ENCODE results near the gene GPATCH8. TPM values are rescaled to one million over a fixed set of nuclear protein-coding genes. Genes with fewer than 3 reads are reported as not detected.

The GPATCH8 gene
- total and polyA plus RNA-seq, 11 donors = 12.8 to 24.9 (median 20.3) TPM

DNA sequence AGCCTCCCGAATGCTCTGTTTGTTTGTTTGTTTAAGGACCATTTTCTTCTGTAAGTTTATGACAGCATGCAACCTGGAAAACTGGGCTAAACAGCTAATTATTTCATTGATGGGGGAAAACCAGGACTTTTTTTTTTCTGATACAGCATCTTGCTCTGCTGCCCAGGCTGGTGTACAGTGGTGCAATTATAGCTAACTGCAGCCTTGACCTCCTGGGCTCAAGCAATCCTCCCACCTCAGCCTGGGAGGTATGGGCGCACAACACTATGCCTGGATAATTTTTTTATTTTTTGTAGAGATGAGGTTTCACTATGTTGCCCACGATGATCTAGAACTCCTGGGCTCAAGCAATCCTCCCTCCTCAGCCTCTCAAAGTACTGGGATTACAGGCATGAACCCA lies 37.3 kb downstream of the GPATCH8 start:
- WGBS, 4 donors = 86 to 92% (median 90%) methylated on average over 3 of the region's 3 CpGs
- intact Hi-C loops (cut with DNase I) = no loop called here
- no peak overlapping the region for H3K27ac ChIP-seq

DNA sequence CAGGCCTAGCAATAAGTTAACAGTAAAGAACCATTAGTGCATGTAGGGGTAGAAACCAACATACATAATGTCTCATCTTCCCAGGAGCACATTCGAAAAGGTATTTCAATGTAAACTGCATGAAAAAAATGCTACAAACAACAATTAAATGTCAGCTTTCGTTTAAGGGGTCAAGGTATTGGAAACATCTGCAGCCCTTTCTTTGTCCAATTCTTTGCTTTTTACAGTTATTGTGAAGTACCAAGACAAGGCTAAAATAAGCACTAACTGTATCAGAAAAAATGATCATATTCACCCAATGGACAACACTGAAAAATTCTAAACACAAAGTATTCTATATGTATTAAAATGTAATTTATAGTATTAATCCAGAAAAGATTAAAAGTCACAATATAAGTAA lies 37.9 kb downstream of the GPATCH8 start:
- Histone ChIP-seq H3K36me3 (peaks cover 0 to 38% (median 18%) of the 10 kb centered on the region in 9 donors), H3K9me3 (peaks cover 0 to 8% (median 0%) of the 10 kb centered on the region in 12 donors), H3K4me1 (peaks cover 0 to 30% (median 18%) of the 10 kb centered on the region in 12 donors), H3K27ac (no peak overlapping the region), H3K27me3 (no peaks in the 10 kb centered on the region), H3K4me3 (no peak overlapping the region)
- ATAC-seq (no peak), DNase-seq (no peak)
- intact Hi-C loops (cut with DNase I) = no loop called here
- no peak for TF ChIP-seq CTCF (IDR thresholded peaks at IDR 0.05)
- no peak for TF ChIP-seq POLR2A (IDR thresholded peaks at IDR 0.05)
- WGBS, 4 donors = 88 to 99% (median 96%) methylated on average over 2 of the region's 2 CpGs

More for the DNA sequence above, 37.3 kb downstream of the GPATCH8 start:
- TF ChIP-seq CTCF (IDR thresholded peaks at IDR 0.05) (no peak), POLR2A (IDR thresholded peaks at IDR 0.05) (no peak)
- Histone ChIP-seq H3K4me3 (no peak overlapping the region), H3K36me3 (peaks cover 0 to 40% (median 18%) of the 10 kb centered on the region in 9 donors), H3K9me3 (peaks cover 0 to 8% (median 0%) of the 10 kb centered on the region in 12 donors), H3K4me1 (peaks cover 0 to 29% (median 18%) of the 10 kb centered on the region in 12 donors), H3K27me3 (no peaks in the 10 kb centered on the region)
- DNase-seq = no peak
- ATAC-seq = no peak

DNA sequence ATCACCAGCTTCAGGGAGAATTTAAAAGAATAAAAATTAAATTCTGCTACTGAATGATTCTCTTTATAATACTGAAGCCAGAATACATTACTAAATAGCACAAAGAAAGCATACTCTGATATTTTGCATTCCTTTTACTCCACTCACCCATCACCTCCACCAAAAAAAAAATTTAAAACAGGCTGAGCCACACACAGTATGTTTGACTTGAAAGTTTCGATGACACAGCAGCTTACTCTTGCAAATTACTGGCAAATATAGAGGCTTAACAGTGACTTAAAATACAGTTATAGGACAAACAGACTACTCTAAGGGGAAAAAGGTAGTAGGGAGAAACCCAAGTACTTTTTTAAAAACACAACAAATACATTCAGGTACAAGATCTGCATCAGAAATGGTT lies 39.2 kb downstream of the GPATCH8 start:
- TF ChIP-seq CTCF (IDR thresholded peaks at IDR 0.05) = no peak
- no peak for TF ChIP-seq POLR2A (IDR thresholded peaks at IDR 0.05)
- ATAC-seq (no peak), DNase-seq (no peak)
- H3K27ac ChIP-seq = no peak overlapping the region
- H3K27me3 ChIP-seq = no peaks in the 10 kb centered on the region
- H3K4me1 ChIP-seq = peaks cover 0 to 32% (median 18%) of the 10 kb centered on the region in 12 donors
- peaks cover 0 to 41% (median 18%) of the 10 kb centered on the region in 9 donors for H3K36me3 ChIP-seq
- 96 to 98% (median 97%) methylated on average over 1 of the region's 1 CpG for WGBS, 4 donors
- no peak overlapping the region for H3K4me3 ChIP-seq
- peaks cover 0 to 8% (median 0%) of the 10 kb centered on the region in 12 donors for H3K9me3 ChIP-seq
- intact Hi-C loops (cut with DNase I) = no loop called here

DNA sequence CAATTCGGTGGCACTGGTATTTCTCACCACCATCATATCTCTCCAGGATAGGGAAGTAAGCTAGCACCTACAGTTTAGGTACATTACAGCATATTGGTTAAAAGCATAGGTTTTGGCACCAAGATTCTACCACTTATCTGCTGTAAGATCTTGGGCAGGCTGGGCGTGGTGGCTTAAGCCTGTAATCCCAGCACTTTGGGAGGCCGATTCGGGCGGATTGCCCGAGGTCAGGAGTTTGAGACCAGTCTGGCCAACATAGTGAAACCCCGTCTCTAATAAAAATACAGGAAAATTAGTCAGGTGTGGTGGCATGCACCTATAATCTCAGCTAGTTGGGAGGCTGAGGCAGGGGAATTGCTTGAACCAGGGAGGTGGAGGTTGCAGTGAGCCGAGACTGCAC lies 51.4 kb downstream of the GPATCH8 start:
- Histone ChIP-seq H3K4me3 (no peak overlapping the region), H3K27ac (no peak overlapping the region), H3K36me3 (peaks cover 0 to 13% (median 7%) of the 10 kb centered on the region in 9 donors), H3K4me1 (peaks cover 0 to 7% (median 0%) of the 10 kb centered on the region in 12 donors), H3K9me3 (no peaks in the 10 kb centered on the region), H3K27me3 (no peaks in the 10 kb centered on the region)
- WGBS, 4 donors = 93 to 98% (median 95%) methylated on average over 8 of the region's 8 CpGs
- DNase-seq = no peak
- intact Hi-C loops (cut with DNase I) = no loop called here
- no peak for ATAC-seq
- TF ChIP-seq POLR2A (IDR thresholded peaks at IDR 0.05) = no peak
- TF ChIP-seq CTCF (IDR thresholded peaks at IDR 0.05) = no peak
